GM13977 (cell line): Measurements from ENCODE around the gene ATG3.

Experiments used
- DNase-seq: peaks from one replicate; pipeline ENCODE4 v3.0.0; 2012; ENCODE audit warnings: low spot score
- in situ Hi-C: fragments of 300-500 bp; cut with MboI; formaldehyde crosslinking; loops from one replicate; pipeline ENCODE4 v1.12.0; 2022; ENCODE audit warnings: low sequenced_read_pairs, low pct_unique_long_range_greater_than_20kb, mixed read lengths, inconsistent platforms; ENCODE audit not compliant: unreplicated experiment
- TF ChIP-seq, protein P1 (sequence below): IDR thresholded peaks from 2 replicates; pipeline ENCODE4 v1.5.1; 2012; ENCODE audit warnings: mild to moderate bottlenecking, control low read depth; ENCODE audit not compliant: insufficient read depth; ENCODE audit errors: extremely low read depth, missing control alignments

Gene ATG3

DNA sequence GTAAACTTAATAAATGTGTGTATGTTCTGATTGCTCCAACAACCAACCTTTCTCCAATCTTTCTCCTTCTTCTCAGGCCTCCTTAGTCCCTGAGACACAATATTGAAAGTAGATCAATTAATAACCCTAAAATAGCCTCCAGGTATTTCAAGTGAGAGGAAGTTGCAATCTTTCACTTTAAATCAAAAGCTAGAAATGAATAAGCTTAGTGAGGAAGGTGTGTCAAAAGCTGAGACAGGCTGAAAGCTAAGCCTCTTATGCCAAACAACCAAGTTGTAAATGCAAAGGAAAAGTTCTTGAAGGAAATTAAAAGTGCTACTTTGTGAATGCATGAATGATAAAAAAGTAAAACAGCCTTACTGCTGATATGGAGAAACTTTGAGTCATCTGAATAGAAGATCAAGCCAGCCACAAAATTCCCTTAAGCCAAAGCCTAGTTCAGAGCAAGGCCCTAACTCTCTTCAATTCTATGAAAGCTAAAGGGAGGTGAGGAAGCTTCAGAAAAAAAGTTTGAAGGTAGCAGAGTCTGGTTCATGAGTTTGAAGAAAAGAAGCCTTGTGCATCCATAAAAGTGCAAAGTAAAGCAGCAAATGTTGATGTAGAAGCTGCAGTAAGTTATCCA is 40.6 kb upstream of the ATG3 start:
- TF ChIP-seq, protein P1, sequence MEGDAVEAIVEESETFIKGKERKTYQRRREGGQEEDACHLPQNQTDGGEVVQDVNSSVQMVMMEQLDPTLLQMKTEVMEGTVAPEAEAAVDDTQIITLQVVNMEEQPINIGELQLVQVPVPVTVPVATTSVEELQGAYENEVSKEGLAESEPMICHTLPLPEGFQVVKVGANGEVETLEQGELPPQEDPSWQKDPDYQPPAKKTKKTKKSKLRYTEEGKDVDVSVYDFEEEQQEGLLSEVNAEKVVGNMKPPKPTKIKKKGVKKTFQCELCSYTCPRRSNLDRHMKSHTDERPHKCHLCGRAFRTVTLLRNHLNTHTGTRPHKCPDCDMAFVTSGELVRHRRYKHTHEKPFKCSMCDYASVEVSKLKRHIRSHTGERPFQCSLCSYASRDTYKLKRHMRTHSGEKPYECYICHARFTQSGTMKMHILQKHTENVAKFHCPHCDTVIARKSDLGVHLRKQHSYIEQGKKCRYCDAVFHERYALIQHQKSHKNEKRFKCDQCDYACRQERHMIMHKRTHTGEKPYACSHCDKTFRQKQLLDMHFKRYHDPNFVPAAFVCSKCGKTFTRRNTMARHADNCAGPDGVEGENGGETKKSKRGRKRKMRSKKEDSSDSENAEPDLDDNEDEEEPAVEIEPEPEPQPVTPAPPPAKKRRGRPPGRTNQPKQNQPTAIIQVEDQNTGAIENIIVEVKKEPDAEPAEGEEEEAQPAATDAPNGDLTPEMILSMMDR = no peak
- DNase-seq = no peak
- in situ Hi-C loops = no loop called here

DNA sequence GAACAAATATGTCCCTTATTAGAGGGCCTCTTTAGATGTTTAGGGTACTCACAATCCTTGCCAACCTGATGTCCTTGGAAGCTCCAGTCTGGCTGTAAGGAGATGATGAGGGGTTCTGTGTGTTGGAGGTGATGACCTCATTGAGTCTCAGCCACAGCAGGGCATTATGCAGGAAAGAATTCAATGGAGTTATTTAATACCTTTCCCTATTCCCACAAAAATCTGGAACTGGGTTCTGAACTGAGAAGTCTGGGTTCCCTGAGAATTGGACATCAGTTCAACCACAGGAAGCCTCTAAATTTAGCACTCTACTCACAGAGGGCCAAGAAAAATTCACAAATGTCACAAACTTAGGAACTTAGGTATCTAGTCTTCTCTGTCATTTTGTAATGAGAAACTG is 37.0 kb upstream of the ATG3 start:
- TF ChIP-seq, protein P1 = no peak
- in situ Hi-C loops = no loop called here
- DNase-seq = no peak

DNA sequence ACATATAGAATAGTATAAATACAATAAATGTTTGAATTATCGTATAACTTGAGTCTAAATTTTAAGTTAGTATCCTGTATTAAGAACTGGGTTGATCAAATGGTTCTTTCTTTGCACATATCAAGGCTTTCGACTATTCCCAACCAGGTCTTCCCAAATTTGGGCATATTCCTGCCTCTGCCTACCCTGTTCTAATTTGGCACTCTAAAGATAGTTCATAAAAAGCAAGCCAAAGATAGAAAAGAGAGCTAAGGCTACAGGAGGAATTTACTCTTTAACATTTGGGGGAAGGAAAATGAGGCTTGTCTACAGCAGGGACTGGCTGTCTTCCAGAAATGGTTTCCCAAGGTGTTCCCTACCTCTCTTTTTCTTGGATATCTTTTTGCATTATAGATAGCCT is 36.2 kb upstream of the ATG3 start:
- no peak for DNase-seq
- in situ Hi-C loops = no loop called here
- TF ChIP-seq, protein P1 = no peak

DNA sequence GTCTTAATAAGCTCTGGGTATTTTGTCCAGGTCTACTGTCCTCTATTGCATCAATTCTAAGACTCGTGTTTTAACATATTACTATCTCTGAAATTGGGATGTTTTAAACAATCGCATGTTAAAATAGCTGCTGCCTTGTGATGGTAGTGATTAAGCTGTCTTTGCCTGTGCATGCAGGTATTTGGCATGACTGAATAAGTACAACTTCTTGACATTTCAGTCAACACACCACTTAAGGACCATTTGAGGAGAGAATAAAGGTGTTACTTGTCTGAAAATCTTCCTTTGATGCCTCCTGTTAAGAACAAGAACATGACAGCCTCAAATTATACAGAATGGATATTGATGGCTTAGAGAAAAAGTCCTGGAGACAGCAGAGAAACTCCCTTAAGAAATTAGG is 33.1 kb upstream of the ATG3 start:
- in situ Hi-C loops = no loop called here
- no peak for DNase-seq
- TF ChIP-seq, protein P1 = no peak

DNA sequence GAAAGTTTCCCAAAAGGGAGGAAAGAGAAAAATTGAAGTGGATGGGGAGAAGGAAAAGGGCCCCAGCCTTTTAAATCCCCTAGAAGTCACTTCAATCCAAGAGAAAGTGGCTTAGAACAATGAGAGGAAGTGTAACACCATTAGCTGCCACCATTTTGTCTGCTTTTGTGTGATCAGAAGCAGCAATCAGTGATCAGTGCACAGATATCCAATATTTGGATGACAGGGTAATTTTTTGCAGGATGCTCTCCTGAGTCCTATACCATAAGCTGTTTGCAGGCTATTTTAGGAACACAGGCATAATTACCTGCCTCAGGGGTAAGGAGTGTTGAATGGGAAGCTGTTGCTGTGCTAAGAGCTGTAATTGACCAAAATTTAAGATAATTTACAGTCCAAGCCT is 31.5 kb upstream of the ATG3 start:
- TF ChIP-seq, protein P1 = no peak
- in situ Hi-C loops = no loop called here
- DNase-seq = no peak

DNA sequence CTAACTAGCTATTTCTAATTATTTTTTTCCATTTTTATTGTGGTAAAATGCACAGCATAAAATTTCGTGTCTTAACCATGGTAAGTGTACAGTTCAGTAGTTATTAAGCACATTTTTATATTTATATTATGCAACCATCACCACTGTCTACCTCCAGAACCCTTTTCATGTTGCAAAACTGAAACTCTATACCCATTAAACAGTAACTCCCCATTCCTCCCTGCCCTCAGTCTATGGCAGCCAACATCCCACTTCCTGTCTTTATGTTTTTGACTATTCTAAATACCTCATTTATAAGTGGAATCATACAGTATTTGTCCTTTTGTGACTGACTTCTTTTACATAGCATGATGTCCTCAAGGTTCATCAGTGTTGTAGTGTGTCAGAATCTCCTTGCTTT is 25.6 kb upstream of the ATG3 start:
- TF ChIP-seq, protein P1 = no peak
- DNase-seq = no peak
- in situ Hi-C loops = no loop called here

DNA sequence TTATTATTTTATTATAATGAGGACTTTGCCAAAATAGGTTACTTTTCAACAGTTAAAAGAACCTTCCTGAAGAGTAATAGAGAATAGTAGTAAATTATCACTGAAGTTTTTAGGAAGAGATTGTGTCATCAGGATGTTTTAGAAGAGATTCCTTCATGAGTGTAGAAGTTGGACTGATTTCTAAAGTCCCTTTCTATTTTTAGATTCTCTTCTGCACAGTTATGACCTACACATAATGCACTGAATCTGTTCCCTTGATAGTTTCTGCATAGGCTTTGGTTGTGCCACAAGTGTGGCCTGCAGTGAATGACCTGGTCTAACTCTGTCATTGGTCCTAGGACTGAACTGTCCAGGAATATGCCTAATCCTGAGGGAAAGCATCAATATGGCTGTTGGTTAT is 24.0 kb upstream of the ATG3 start:
- TF ChIP-seq, protein P1 = no peak

More for the DNA sequence above, 24.0 kb upstream of the ATG3 start:
- in situ Hi-C loops = no loop called here
- no peak for DNase-seq
